GM10266 (cell line): ENCODE results near the gene SORBS1.

Experiments
- DNase-seq: peaks from one replicate; pipeline ENCODE4 v3.0.0; 2012; ENCODE audit errors: extremely low spot score
- TF ChIP-seq, protein P1 (sequence below): IDR thresholded peaks from 2 replicates; pipeline ENCODE4 v1.5.1; 2012; ENCODE audit warnings: mild to moderate bottlenecking, low read depth; ENCODE audit not compliant: control insufficient read depth, insufficient read depth; ENCODE audit errors: missing control alignments

Gene SORBS1

DNA sequence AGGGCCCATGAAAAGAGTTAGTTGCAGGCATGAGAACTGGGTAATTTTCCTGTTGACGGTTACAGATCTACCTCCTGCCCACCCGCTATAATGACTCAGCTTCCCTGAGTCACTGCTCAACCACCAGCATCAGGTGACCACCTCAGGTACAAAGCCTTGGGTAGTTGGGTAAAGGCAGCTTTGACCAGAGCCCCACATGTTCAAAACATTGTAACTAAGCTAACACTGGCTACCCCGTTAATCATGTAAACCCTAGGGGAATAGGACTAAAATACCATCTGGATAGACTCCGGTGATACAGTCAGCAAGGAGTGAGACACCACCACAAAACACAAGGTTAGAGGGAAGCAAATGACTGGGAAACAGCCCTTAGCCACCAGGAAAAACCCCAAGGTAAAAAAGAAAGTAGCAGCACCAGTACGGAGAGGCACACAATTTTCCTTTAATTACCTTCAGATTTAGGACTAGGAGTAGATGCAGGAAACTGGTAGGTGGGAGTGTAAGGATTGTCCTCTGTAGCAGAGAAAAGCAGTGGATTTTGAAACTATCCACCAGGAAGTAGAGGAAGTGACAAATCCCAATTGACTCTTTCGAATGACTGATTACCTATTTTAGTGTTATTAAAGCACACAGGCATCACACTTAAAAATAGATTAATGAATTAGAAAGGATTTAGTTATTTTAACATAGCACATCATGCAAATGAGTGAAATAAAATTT is 166.8 kb downstream of the SORBS1 start:
- TF ChIP-seq, protein P1, sequence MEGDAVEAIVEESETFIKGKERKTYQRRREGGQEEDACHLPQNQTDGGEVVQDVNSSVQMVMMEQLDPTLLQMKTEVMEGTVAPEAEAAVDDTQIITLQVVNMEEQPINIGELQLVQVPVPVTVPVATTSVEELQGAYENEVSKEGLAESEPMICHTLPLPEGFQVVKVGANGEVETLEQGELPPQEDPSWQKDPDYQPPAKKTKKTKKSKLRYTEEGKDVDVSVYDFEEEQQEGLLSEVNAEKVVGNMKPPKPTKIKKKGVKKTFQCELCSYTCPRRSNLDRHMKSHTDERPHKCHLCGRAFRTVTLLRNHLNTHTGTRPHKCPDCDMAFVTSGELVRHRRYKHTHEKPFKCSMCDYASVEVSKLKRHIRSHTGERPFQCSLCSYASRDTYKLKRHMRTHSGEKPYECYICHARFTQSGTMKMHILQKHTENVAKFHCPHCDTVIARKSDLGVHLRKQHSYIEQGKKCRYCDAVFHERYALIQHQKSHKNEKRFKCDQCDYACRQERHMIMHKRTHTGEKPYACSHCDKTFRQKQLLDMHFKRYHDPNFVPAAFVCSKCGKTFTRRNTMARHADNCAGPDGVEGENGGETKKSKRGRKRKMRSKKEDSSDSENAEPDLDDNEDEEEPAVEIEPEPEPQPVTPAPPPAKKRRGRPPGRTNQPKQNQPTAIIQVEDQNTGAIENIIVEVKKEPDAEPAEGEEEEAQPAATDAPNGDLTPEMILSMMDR, result no peak
- peak; percentile 25 for DNase-seq

DNA sequence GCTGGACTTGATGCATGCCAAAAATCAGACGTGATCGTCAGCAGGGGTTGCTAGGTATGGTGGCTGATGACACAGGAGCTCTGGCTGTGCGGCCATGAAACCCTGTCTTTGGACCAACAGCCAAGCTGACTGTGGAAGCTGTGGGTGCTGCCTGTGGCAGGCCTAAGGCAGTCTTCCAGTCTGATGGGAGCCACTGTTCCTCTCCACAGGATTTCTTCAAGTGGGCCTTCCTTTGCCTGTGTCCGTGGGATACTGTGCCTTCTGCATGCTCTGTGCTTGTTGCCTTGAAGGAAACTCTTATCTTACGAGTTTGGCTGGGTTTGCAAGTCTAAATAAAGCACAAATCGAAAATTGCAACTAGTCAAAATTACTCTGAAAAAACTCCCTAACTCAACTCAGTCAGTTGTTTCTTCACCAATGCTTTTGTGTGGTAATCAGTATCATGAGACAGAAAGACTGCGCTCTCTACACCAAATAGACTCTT is 168.4 kb downstream of the SORBS1 start:
- peak; percentile 34 for DNase-seq
- TF ChIP-seq, protein P1, result no peak

DNA sequence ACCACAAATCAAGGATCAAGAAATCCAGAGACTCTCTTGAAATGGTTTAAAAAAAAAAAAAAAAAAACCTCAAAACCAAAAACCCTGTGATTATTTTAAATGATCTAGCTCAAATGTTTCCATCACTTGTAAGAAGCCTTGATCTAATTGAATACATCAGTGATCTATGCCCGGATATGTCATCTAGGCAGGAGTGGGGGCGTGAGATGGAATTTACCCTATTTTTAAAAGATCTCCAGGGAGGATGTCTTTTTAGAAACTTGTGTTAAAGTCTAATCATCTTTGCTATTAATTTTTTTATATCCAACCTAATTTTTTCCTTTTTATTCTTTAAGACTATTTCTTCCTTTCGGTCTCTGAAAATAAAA is 169.0 kb downstream of the SORBS1 start:
- TF ChIP-seq, protein P1, result no peak

DNA sequence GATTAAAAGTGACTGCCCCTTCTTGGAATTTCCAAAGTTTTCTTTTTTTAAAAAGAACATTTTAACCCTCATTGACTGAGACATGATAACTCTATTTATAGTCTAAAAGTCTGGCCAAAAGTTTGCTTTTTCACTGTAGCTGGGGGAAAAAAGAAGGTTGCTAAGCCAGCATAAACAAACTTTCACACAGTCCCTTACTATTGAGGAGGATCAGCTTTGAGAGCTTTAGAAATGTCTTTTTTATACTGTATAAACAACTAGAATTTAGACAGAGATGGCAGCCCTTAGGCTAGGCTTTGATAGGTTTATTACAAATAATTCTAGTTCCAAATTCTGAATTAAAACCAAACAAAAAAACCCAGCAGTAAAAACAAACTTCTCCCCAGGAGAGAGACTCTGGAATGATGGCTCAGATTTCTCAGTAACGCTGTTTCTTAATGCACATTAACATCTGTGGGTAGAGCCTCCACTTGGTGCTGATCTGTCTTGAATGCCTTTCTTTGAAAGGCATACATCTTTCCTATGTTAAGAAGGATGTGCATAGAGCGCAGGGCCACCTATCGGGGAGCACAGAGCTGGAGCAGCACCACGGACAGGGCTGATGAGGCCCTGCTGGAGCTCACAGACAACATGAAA is 169.5 kb downstream of the SORBS1 start:
- TF ChIP-seq, protein P1, result peak; percentile 24
- peak; percentile 30 for DNase-seq

More for the DNA sequence above, 169.0 kb downstream of the SORBS1 start:
- no peak for DNase-seq

DNA sequence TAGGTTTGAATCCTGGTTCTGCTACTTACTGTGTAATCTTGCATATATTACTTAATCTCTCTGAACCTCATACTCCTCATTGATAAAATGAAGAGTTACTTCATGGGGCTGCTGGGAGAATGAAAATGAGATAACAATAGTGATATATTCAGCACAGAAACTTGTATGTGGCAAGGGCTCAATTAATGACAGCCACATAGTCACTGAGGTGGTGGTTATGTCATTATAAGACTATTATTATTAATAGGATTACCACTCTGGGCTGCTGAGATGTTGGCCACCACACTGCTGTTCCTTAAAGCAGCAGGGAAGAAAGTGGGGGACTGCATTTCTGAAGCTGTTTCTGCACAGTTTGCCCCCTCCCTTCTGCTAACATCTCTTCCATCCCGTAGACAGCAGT is 170.0 kb downstream of the SORBS1 start:
- no peak for DNase-seq
- TF ChIP-seq, protein P1, result no peak

DNA sequence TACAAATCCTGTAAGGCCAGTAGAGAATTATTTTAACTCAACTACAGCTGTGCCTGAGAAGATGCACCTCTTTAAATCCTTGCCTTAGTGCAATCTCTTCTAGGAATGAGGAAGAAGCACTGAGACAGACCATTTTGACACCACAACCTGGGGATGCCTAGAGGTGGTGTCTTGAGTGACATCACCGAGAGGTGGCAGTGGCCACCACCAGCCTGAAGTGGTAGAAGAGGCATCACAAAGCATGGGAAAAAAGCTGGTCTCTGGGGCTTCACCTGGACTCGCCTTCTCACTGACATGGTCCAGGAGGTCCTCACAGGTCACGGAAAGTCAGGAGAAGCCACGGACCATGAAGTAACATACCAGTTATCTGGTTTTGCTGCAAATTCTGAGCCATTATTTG is 171.2 kb downstream of the SORBS1 start:
- TF ChIP-seq, protein P1, result peak; percentile 26
- no peak for DNase-seq

DNA sequence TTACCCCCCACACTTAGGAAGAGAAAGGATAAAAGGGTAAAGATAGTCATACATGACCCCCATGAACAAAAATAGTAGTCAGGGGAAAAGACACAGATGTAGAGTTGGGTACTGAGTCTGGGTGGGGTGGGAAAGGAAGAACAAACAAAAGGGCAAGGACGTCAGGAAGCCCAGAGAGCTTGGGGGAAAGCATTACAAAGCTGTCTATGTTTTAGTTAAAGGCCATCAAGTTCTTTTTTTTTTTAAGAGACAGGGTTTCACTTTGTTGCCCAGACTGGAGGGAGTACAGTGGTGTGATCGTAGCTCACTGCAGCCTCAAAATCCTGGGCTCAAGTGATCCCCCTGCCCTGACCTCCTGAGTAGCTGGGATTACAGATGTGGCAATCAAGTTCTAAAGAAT is 172.0 kb downstream of the SORBS1 start:
- no peak for DNase-seq
- TF ChIP-seq, protein P1, result no peak
